Hepatocyte (in vitro differentiated cells): ENCODE data around the gene CEP85L. TPM values are rescaled to one million over a fixed set of nuclear protein-coding genes. Genes with fewer than 3 reads are reported as not detected.

Experiments
- DNase-seq: peaks from one replicate; pipeline ENCODE4 v3.0.0-alpha.2; 2016; ENCODE audit warnings: low spot score
- H2AFZ ChIP-seq: fragments of 200-600 bp; sonication (generic); 2 replicates; pipeline ENCODE4 v1.6.0; 2016; ENCODE audit warnings: antibody characterized with exemption, mild to moderate bottlenecking
- H3K27ac ChIP-seq: fragments of 200-600 bp; sonication (generic); 2 replicates; pipeline ENCODE4 v1.5.1; 2016; ENCODE audit warnings: mild to moderate bottlenecking
- H3K27me3 ChIP-seq: fragments of 200-600 bp; sonication (generic); 2 replicates; pipeline ENCODE4 v1.6.1; 2016
- H3K36me3 ChIP-seq: fragments of 200-600 bp; sonication (generic); replicated peaks from 2 replicates; pipeline ENCODE4 v1.5.1; 2016; ENCODE audit warnings: low read depth; ENCODE audit not compliant: insufficient read depth
- H3K4me1 ChIP-seq: fragments of 200-600 bp; sonication (generic); 2 replicates; pipeline ENCODE4 v1.5.1; 2016; ENCODE audit warnings: mild to moderate bottlenecking, moderate library complexity; ENCODE audit not compliant: insufficient read depth
- H3K4me2 ChIP-seq: fragments of 200-600 bp; sonication (generic); 2 replicates; pipeline ENCODE4 v1.6.0; 2016
- H3K4me3 ChIP-seq: fragments of 200-600 bp; sonication (generic); 2 replicates; pipeline ENCODE4 v1.5.1; 2016; ENCODE audit warnings: mild to moderate bottlenecking
- H3K79me2 ChIP-seq: fragments of 200-600 bp; sonication (generic); 2 replicates; pipeline ENCODE4 v1.6.0; 2017; ENCODE audit warnings: mild to moderate bottlenecking
- H3K9me2 ChIP-seq: fragments of 200-600 bp; sonication (generic); replicated peaks from 2 replicates; pipeline ENCODE4 v1.6.0; 2017; ENCODE audit warnings: mild to moderate bottlenecking; ENCODE audit not compliant: insufficient read depth
- H3K9me3 ChIP-seq: fragments of 200-600 bp; sonication (generic); 2 replicates; pipeline ENCODE4 v1.5.1; 2016; ENCODE audit warnings: low read depth, mild to moderate bottlenecking
- H4K20me1 ChIP-seq: fragments of 200-600 bp; sonication (generic); 2 replicates; pipeline ENCODE4 v1.6.0; 2016; ENCODE audit warnings: mild to moderate bottlenecking; ENCODE audit not compliant: insufficient read depth, poor library complexity, severe bottlenecking
- CTCF ChIP-seq: fragments of 200-600 bp; sonication (generic); IDR thresholded peaks from 2 replicates; pipeline ENCODE4 v1.5.1; 2016; ENCODE audit warnings: antibody characterized with exemption, mild to moderate bottlenecking; ENCODE audit not compliant: poor library complexity
- EZH2 ChIP-seq: fragments of 200-600 bp; sonication (generic); IDR thresholded peaks from 2 replicates; pipeline ENCODE4 v1.6.1; 2016; ENCODE audit warnings: antibody characterized with exemption, mild to moderate bottlenecking, borderline replicate concordance
- EZH2phosphoT487 ChIP-seq: fragments of 200-600 bp; sonication (generic); IDR thresholded peaks from one replicate; pipeline ENCODE4 v1.6.1; 2018; ENCODE audit warnings: antibody characterized with exemption, mild to moderate bottlenecking, low read depth, moderate library complexity; ENCODE audit not compliant: unreplicated experiment, severe bottlenecking
- WGBS: methylation state at CpG from one replicate; pipeline ENCODE4 v1.1.6; 2016; ENCODE audit warnings: low lambda C conversion rate; ENCODE audit errors: missing lambda C conversion rate; 5-methylcytosine and 5-hydroxymethylcytosine counted together
- polyA plus RNA-seq: library from polyadenylated mRNA; unstranded; fragments of >200 nt; fragmentation: Nextera tagmentation; extraction: Ambion mirVana; gene quantifications from 2 replicates; pipeline ENCODE4 v1.2.1, GENCODE V29; 2016
- total RNA-seq: library from RNA; depleted of rRNA; stranded (reverse); fragments of >200 nt; gene quantifications from 2 replicates; pipeline ENCODE4 v1.2.3, GENCODE V29; 2014

The CEP85L gene
- total and polyA plus RNA-seq, 2 experiments from 2014 or later = 17.8 to 38.5 TPM

GRCh38 chr6:118574051-118574865, 77.1 kb downstream of the CEP85L start:
- 43% methylated on average over 13 of the region's 13 CpGs for WGBS
- peaks cover 6% of the 10 kb centered on the region for H3K4me1 ChIP-seq

GRCh38 chr6:118571121-118571520, 80.3 kb downstream of the CEP85L start:
- no peaks in the 10 kb centered on the region for H3K36me3 ChIP-seq
- H4K20me1 ChIP-seq = peaks cover 16% of the 10 kb centered on the region
- peak overlapping the region; percentile 72 for H3K4me2 ChIP-seq
- 83% methylated on average over 2 of the region's 2 CpGs for WGBS
- no peak overlapping the region for H3K27ac ChIP-seq
- DNase-seq = no peak
- H3K79me2 ChIP-seq = peaks cover 92% of the 10 kb centered on the region
- TF ChIP-seq EZH2 (no peak), CTCF (no peak), EZH2phosphoT487 (no peak)
- no peaks in the 10 kb centered on the region for H3K27me3 ChIP-seq
- H3K4me1 ChIP-seq = peaks cover 6% of the 10 kb centered on the region
- H2AFZ ChIP-seq = no peak overlapping the region
- H3K4me3 ChIP-seq = no peak overlapping the region
- H3K9me3 ChIP-seq = no peaks in the 10 kb centered on the region
- no peaks in the 10 kb centered on the region for H3K9me2 ChIP-seq

More at GRCh38 chr6:118574051-118574865, 77.1 kb downstream of the CEP85L start:
- Histone ChIP-seq H3K4me3 (peak overlapping the region; percentile 14), H4K20me1 (peaks cover 8% of the 10 kb centered on the region), H3K36me3 (no peaks in the 10 kb centered on the region), H3K27ac (peak overlapping the region; percentile 92), H3K79me2 (peaks cover 79% of the 10 kb centered on the region), H3K9me3 (no peaks in the 10 kb centered on the region), H3K27me3 (no peaks in the 10 kb centered on the region), H3K4me2 (peak overlapping the region; percentile 72), H2AFZ (no peak overlapping the region), H3K9me2 (no peaks in the 10 kb centered on the region)
- DNase-seq = peak; percentile 83
- TF ChIP-seq EZH2 = no peak
- no peak for TF ChIP-seq EZH2phosphoT487
- TF ChIP-seq CTCF = peak; percentile 10

GRCh38 chr6:118569498-118569897, 81.9 kb downstream of the CEP85L start:
- Histone ChIP-seq H4K20me1 (peaks cover 20% of the 10 kb centered on the region), H3K27ac (no peak overlapping the region), H3K4me1 (peaks cover 6% of the 10 kb centered on the region), H2AFZ (no peak overlapping the region), H3K79me2 (peaks cover 90% of the 10 kb centered on the region), H3K27me3 (no peaks in the 10 kb centered on the region), H3K9me2 (no peaks in the 10 kb centered on the region), H3K9me3 (no peaks in the 10 kb centered on the region), H3K4me3 (no peak overlapping the region), H3K4me2 (no peak overlapping the region), H3K36me3 (no peaks in the 10 kb centered on the region)
- no peak for DNase-seq
- 92% methylated on average over 1 of the region's 1 CpG for WGBS
- TF ChIP-seq EZH2phosphoT487 (no peak), CTCF (no peak), EZH2 (no peak)
